ENCODE data around the gene INTS7.
A peak's percentile ranks its signal among the peaks of the same experiment; 100 is the strongest.

Gene INTS7

GRCh38 chr1:212055333-212055732 lies 20.0 kb upstream of the INTS7 start:
- Histone ChIP-seq H3K36me3 (ENCODE audit: control insufficient read depth in 1 of 2, insufficient read depth in 2 of 2, low read depth in 1 of 2, low read length in 2 of 2) (peaks cover 6 to 11% of the 10 kb centered on the region in 2 experiments), H3K23ac (ENCODE audit: low read length in 2 of 2) (no peak overlapping the region), H3K79me1 (replicated peaks; ENCODE audit: low read length, poor library complexity, severe bottlenecking) (peaks cover 1% of the 10 kb centered on the region), H2AFZ (ENCODE audit: low read depth, low read length) (no peak overlapping the region), H3K27me3 (ENCODE audit: control insufficient read depth in 1 of 2, insufficient read depth in 1 of 2, low read length in 2 of 2) (no peaks in the 10 kb centered on the region), H3K4me3 (ENCODE audit: insufficient read depth in 1 of 2, low read depth in 1 of 2, low read length in 2 of 2) (no peak overlapping the region), H2AK5ac (ENCODE audit: low read length, severe bottlenecking) (no peak overlapping the region), H3K9ac (ENCODE audit: low read length) (no peak overlapping the region), H3K18ac (ENCODE audit: low read depth in 1 of 2, low read length in 2 of 2) (no peak overlapping the region), H3K27ac (ENCODE audit: low read length, poor library complexity, severe bottlenecking) (no peak overlapping the region), H2BK120ac (ENCODE audit: low read depth, low read length) (no peak overlapping the region), H3K4ac (ENCODE audit: low read depth in 1 of 2, low read length in 2 of 2) (no peak overlapping the region), H2BK15ac (ENCODE audit: low read depth, poor library complexity, severe bottlenecking) (no peak overlapping the region), H3K14ac (ENCODE audit: low read length in 2 of 2) (peak overlapping the region in 1 of 2 experiments; percentile 8), H4K91ac (ENCODE audit: low read length) (no peak overlapping the region), H3K9me3 (ENCODE audit: control insufficient read depth, low read length) (peaks cover 5% of the 10 kb centered on the region), H2BK12ac (ENCODE audit: low read length in 2 of 2) (no peak overlapping the region), H3K4me1 (ENCODE audit: control insufficient read depth, insufficient read depth, low read depth, low read length) (no peaks in the 10 kb centered on the region), H4K8ac (ENCODE audit: low read length) (no peak overlapping the region), H2BK5ac (ENCODE audit: low read depth, low read length, poor library complexity, severe bottlenecking) (no peak overlapping the region), H3K4me2 (ENCODE audit: low read length, poor library complexity, severe bottlenecking) (no peak overlapping the region)
- 98% methylated on average over 2 of the region's 2 CpGs for WGBS
- no peak for DNase-seq

GRCh38 chr1:212053993-212054392 lies 18.6 kb upstream of the INTS7 start:
- Histone ChIP-seq H3K18ac (ENCODE audit: low read depth in 1 of 2, low read length in 2 of 2) (no peak overlapping the region), H2BK15ac (ENCODE audit: low read depth, poor library complexity, severe bottlenecking) (no peak overlapping the region), H3K4ac (ENCODE audit: low read depth in 1 of 2, low read length in 2 of 2) (no peak overlapping the region), H3K9me3 (ENCODE audit: control insufficient read depth, low read length) (peaks cover 5% of the 10 kb centered on the region), H3K23ac (ENCODE audit: low read length in 2 of 2) (no peak overlapping the region), H3K9ac (ENCODE audit: low read length) (no peak overlapping the region), H3K27me3 (ENCODE audit: control insufficient read depth in 1 of 2, insufficient read depth in 1 of 2, low read length in 2 of 2) (no peaks in the 10 kb centered on the region), H3K27ac (ENCODE audit: low read length, poor library complexity, severe bottlenecking) (no peak overlapping the region), H4K8ac (ENCODE audit: low read length) (no peak overlapping the region), H2AK5ac (ENCODE audit: low read length, severe bottlenecking) (no peak overlapping the region), H2BK12ac (ENCODE audit: low read length in 2 of 2) (no peak overlapping the region), H3K4me2 (ENCODE audit: low read length, poor library complexity, severe bottlenecking) (no peak overlapping the region), H3K4me3 (ENCODE audit: insufficient read depth in 1 of 2, low read depth in 1 of 2, low read length in 2 of 2) (no peak overlapping the region), H2AFZ (ENCODE audit: low read depth, low read length) (no peak overlapping the region), H2BK5ac (ENCODE audit: low read depth, low read length, poor library complexity, severe bottlenecking) (no peak overlapping the region), H3K36me3 (ENCODE audit: control insufficient read depth in 1 of 2, insufficient read depth in 2 of 2, low read depth in 1 of 2, low read length in 2 of 2) (peaks cover 6 to 11% of the 10 kb centered on the region in 2 experiments), H4K91ac (ENCODE audit: low read length) (no peak overlapping the region), H3K4me1 (ENCODE audit: control insufficient read depth, insufficient read depth, low read depth, low read length) (no peaks in the 10 kb centered on the region), H2BK120ac (ENCODE audit: low read depth, low read length) (no peak overlapping the region), H3K14ac (ENCODE audit: low read length in 2 of 2) (no peak overlapping the region), H3K79me1 (replicated peaks; ENCODE audit: low read length, poor library complexity, severe bottlenecking) (peaks cover 1% of the 10 kb centered on the region)
- WGBS, result 44% methylated on average over 1 of the region's 1 CpG
- no peak for DNase-seq

GRCh38 chr1:212045981-212046380 lies 10.6 kb upstream of the INTS7 start:
- H2AK5ac ChIP-seq (ENCODE audit: low read length, severe bottlenecking), result no peak overlapping the region
- H2BK12ac ChIP-seq (ENCODE audit: low read length in 2 of 2), result no peak overlapping the region
- WGBS, result 94% methylated on average over 2 of the region's 2 CpGs
- H2BK5ac ChIP-seq (ENCODE audit: low read depth, low read length, poor library complexity, severe bottlenecking), result no peak overlapping the region
- H2AFZ ChIP-seq (ENCODE audit: low read depth, low read length), result no peak overlapping the region
- no peaks in the 10 kb centered on the region for H3K36me3 ChIP-seq (ENCODE audit: control insufficient read depth in 1 of 2, insufficient read depth in 2 of 2, low read depth in 1 of 2, low read length in 2 of 2)
- H2BK120ac ChIP-seq (ENCODE audit: low read depth, low read length), result no peak overlapping the region
- no peak overlapping the region for H3K4me3 ChIP-seq (ENCODE audit: insufficient read depth in 1 of 2, low read depth in 1 of 2, low read length in 2 of 2)
- no peaks in the 10 kb centered on the region for H3K9me3 ChIP-seq (ENCODE audit: control insufficient read depth, low read length)
- H3K27ac ChIP-seq (ENCODE audit: low read length, poor library complexity, severe bottlenecking), result no peak overlapping the region
- H3K18ac ChIP-seq (ENCODE audit: low read depth in 1 of 2, low read length in 2 of 2), result no peak overlapping the region
- H2BK15ac ChIP-seq (ENCODE audit: low read depth, poor library complexity, severe bottlenecking), result no peak overlapping the region
- no peak overlapping the region for H3K9ac ChIP-seq (ENCODE audit: low read length)
- no peak overlapping the region for H3K14ac ChIP-seq (ENCODE audit: low read length in 2 of 2)
- H3K4me2 ChIP-seq (ENCODE audit: low read length, poor library complexity, severe bottlenecking), result no peak overlapping the region
- peaks cover 6% of the 10 kb centered on the region for H3K79me1 ChIP-seq (replicated peaks; ENCODE audit: low read length, poor library complexity, severe bottlenecking)
- H4K91ac ChIP-seq (ENCODE audit: low read length), result no peak overlapping the region
- H3K23ac ChIP-seq (ENCODE audit: low read length in 2 of 2), result no peak overlapping the region
- no peak overlapping the region for H4K8ac ChIP-seq (ENCODE audit: low read length)
- no peak for DNase-seq
- no peaks in the 10 kb centered on the region for H3K27me3 ChIP-seq (ENCODE audit: control insufficient read depth in 1 of 2, insufficient read depth in 1 of 2, low read length in 2 of 2)
- H3K4ac ChIP-seq (ENCODE audit: low read depth in 1 of 2, low read length in 2 of 2), result no peak overlapping the region
- peaks cover 2% of the 10 kb centered on the region for H3K4me1 ChIP-seq (ENCODE audit: control insufficient read depth, insufficient read depth, low read depth, low read length)

DNA sequence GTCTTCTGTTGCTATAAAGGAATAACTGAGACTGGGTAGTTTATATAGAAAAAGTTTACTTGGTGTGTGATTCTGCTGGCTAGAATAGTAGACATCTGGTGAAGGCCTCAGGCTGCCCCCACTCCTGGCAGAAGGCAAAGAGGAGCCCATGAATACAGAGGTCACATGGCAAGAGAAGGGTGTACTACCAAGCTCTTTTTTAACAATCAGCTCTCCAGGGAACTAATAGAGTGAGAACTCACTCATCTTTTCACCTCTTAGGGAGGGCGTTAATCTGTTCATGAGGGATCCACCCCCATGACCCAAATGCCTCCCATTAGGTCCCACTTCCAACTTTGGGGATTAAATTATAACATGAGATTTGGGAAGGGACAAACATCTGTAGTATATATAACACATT lies 9.5 kb upstream of the INTS7 start:
- Histone ChIP-seq H3K27me3 (ENCODE audit: control insufficient read depth in 1 of 2, insufficient read depth in 1 of 2, low read length in 2 of 2) (no peaks in the 10 kb centered on the region), H2AK5ac (ENCODE audit: low read length, severe bottlenecking) (peak overlapping the region; percentile 38), H3K14ac (ENCODE audit: low read length in 2 of 2) (no peak overlapping the region), H3K79me1 (replicated peaks; ENCODE audit: low read length, poor library complexity, severe bottlenecking) (peaks cover 6% of the 10 kb centered on the region), H3K27ac (ENCODE audit: low read length, poor library complexity, severe bottlenecking) (no peak overlapping the region), H3K23ac (ENCODE audit: low read length in 2 of 2) (no peak overlapping the region), H2BK5ac (ENCODE audit: low read depth, low read length, poor library complexity, severe bottlenecking) (no peak overlapping the region), H2BK12ac (ENCODE audit: low read length in 2 of 2) (no peak overlapping the region), H3K4me2 (ENCODE audit: low read length, poor library complexity, severe bottlenecking) (no peak overlapping the region), H4K8ac (ENCODE audit: low read length) (no peak overlapping the region), H3K4me1 (ENCODE audit: control insufficient read depth, insufficient read depth, low read depth, low read length) (peaks cover 3% of the 10 kb centered on the region), H2BK120ac (ENCODE audit: low read depth, low read length) (no peak overlapping the region), H2AFZ (ENCODE audit: low read depth, low read length) (no peak overlapping the region), H3K9me3 (ENCODE audit: control insufficient read depth, low read length) (no peaks in the 10 kb centered on the region), H3K36me3 (ENCODE audit: control insufficient read depth in 1 of 2, insufficient read depth in 2 of 2, low read depth in 1 of 2, low read length in 2 of 2) (no peaks in the 10 kb centered on the region), H3K4ac (ENCODE audit: low read depth in 1 of 2, low read length in 2 of 2) (no peak overlapping the region), H3K4me3 (ENCODE audit: insufficient read depth in 1 of 2, low read depth in 1 of 2, low read length in 2 of 2) (no peak overlapping the region), H4K91ac (ENCODE audit: low read length) (no peak overlapping the region), H3K18ac (ENCODE audit: low read depth in 1 of 2, low read length in 2 of 2) (no peak overlapping the region), H3K9ac (ENCODE audit: low read length) (no peak overlapping the region), H2BK15ac (ENCODE audit: low read depth, poor library complexity, severe bottlenecking) (no peak overlapping the region)
- no CpG with 5 or more reads among the region's 1 CpG for WGBS
- DNase-seq, result no peak
